ENCODE results near the gene SYT2. TPM values are rescaled to one million over a fixed set of nuclear protein-coding genes. Genes with fewer than 3 reads are reported as not detected.
"Not testable (repeated sequence)": the region's sequence is repeated elsewhere in the genome, so short reads cannot be mapped to it uniquely, and the experiment has no call there.

SYT2 gene
- total RNA-seq, 4 donors from 2014 or later = under 0.01 TPM; not detected in 3

- WGBS, 2 donors = 77 to 79% methylated on average over 6 of the region's 6 CpGs
- TF ChIP-seq POLR2A (IDR thresholded peaks at IDR 0.05) = no peak
- no peak for TF ChIP-seq EP300 (IDR thresholded peaks at IDR 0.05)
- TF ChIP-seq, protein P1, sequence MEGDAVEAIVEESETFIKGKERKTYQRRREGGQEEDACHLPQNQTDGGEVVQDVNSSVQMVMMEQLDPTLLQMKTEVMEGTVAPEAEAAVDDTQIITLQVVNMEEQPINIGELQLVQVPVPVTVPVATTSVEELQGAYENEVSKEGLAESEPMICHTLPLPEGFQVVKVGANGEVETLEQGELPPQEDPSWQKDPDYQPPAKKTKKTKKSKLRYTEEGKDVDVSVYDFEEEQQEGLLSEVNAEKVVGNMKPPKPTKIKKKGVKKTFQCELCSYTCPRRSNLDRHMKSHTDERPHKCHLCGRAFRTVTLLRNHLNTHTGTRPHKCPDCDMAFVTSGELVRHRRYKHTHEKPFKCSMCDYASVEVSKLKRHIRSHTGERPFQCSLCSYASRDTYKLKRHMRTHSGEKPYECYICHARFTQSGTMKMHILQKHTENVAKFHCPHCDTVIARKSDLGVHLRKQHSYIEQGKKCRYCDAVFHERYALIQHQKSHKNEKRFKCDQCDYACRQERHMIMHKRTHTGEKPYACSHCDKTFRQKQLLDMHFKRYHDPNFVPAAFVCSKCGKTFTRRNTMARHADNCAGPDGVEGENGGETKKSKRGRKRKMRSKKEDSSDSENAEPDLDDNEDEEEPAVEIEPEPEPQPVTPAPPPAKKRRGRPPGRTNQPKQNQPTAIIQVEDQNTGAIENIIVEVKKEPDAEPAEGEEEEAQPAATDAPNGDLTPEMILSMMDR (IDR thresholded peaks at IDR 0.05) = no peak
- no peak for DNase-seq (ENCODE audit: low spot score in 2 of 2)
These were observed 79.7 kb downstream of the SYT2 start for GRCh38 chr1:202630541-202630940.

GRCh38 chr1:202630096-202630495 is 80.2 kb downstream of the SYT2 start:
- H3K27ac ChIP-seq; H3K4me3 ChIP-seq; H3K9me3 ChIP-seq; DNase-seq (ENCODE audit: low spot score in 2 of 2); H3K4me1 ChIP-seq; H3K36me3 ChIP-seq: not testable (repeated sequence)
- peaks cover 0 to 25% of the 10 kb centered on the region in 2 donors for H3K27me3 ChIP-seq
- WGBS, 2 donors = 77 to 79% methylated on average over 6 of the region's 6 CpGs

More at GRCh38 chr1:202630541-202630940, 79.7 kb downstream of the SYT2 start:
- no peaks in the 10 kb centered on the region for H3K9me3 ChIP-seq
- peaks cover 0 to 5% (median under 1%) of the 10 kb centered on the region in 4 donors for H3K4me1 ChIP-seq
- peaks cover 0 to 29% of the 10 kb centered on the region in 2 donors for H3K27me3 ChIP-seq
- H3K4me3 ChIP-seq = no peak overlapping the region
- H3K27ac ChIP-seq = no peak overlapping the region
- no peaks in the 10 kb centered on the region for H3K36me3 ChIP-seq

- not testable (repeated sequence) for H3K4me3 ChIP-seq; H3K36me3 ChIP-seq; H3K4me1 ChIP-seq; H3K27ac ChIP-seq; DNase-seq (ENCODE audit: low spot score in 2 of 2); H3K9me3 ChIP-seq
- TF ChIP-seq EP300 (IDR thresholded peaks at IDR 0.05) = peak in 1 of 2 donors; percentile 16
- H3K27me3 ChIP-seq = peaks cover 0 to 24% of the 10 kb centered on the region in 2 donors
- 57% methylated on average over 1 to 2 of the region's 2 CpGs for WGBS, 2 donors
These were observed 80.9 kb downstream of the SYT2 start for GRCh38 chr1:202629257-202629811.

DNA sequence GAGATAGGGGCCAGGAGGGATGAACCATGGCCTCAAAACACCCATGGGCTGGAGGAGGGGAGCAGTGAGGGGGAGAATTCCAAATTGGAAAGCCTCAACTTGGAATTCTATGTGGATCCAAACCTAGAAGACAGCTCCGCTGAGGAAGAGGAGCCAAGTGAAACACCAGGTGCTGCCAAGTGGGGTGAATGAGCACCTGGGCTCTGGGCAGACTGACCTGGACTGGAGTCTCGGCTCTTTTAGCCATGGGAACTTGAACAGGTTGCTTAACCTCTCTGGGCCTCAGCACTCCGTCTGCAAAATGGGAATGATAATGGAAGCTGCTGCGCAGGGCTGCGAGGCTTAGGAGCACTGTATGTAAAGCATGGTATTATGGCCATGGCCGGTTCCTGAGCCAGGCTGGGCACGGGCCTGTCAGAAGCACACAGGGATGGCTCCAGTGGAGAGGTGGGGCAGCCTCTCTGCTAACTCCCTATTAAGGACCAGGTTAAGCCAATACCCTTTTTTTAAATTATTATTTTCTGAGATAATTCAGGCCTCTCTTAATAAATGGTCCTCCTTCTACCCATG is 81.5 kb downstream of the SYT2 start:
- no peaks in the 10 kb centered on the region for H3K36me3 ChIP-seq
- peaks cover 0 to 24% of the 10 kb centered on the region in 2 donors for H3K27me3 ChIP-seq
- no peak for TF ChIP-seq POLR2A (IDR thresholded peaks at IDR 0.05)
- TF ChIP-seq EP300 (IDR thresholded peaks at IDR 0.05) = no peak
- TF ChIP-seq, protein P1 (IDR thresholded peaks at IDR 0.05) = no peak
- 89 to 91% methylated on average over 7 of the region's 7 CpGs for WGBS, 2 donors
- peaks cover 0 to 8% (median 3%) of the 10 kb centered on the region in 4 donors for H3K4me1 ChIP-seq
- no peaks in the 10 kb centered on the region for H3K9me3 ChIP-seq
- H3K27ac ChIP-seq = no peak overlapping the region
- H3K4me3 ChIP-seq = no peak overlapping the region
- DNase-seq (ENCODE audit: low spot score in 2 of 2) = no peak

GRCh38 chr1:202627841-202628565 is 82.3 kb downstream of the SYT2 start:
- TF ChIP-seq POLR2A (IDR thresholded peaks at IDR 0.05) (no peak), EP300 (IDR thresholded peaks at IDR 0.05) (no peak)
- TF ChIP-seq, protein P1 (IDR thresholded peaks at IDR 0.05) = no peak
- H3K4me3 ChIP-seq = no peak overlapping the region
- no peaks in the 10 kb centered on the region for H3K9me3 ChIP-seq
- WGBS, 2 donors = 81 to 89% methylated on average over 10 to 11 of the region's 13 CpGs
- no peak overlapping the region for H3K27ac ChIP-seq
- H3K4me1 ChIP-seq = peaks cover 0 to 15% (median 3%) of the 10 kb centered on the region in 4 donors
- H3K27me3 ChIP-seq = peaks cover 0 to 24% of the 10 kb centered on the region in 2 donors
- no peak for DNase-seq (ENCODE audit: low spot score in 2 of 2)
- no peaks in the 10 kb centered on the region for H3K36me3 ChIP-seq

DNA sequence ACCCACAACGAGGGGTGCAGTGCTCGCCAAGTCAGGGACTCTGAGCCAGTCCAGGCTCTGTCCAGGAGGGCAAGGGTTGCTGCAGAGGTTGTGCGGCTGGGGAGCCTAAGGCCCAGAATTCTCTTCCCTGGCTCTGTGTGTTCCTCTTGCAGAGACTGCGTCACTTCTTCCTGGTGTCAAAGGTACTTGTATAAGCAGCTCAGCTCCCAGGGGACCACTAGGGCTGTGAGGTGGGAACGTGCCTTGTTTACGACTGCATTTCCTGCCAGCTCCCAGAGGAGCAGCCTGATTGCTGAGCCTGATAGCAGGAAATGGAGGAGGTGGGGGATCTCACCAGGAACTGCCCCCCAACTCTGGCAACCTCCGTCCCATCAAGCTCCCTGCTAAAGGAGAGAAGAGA is 83.2 kb downstream of the SYT2 start:
- 48 to 59% methylated on average over 7 of the region's 7 CpGs for WGBS, 2 donors
- not testable (repeated sequence) for H3K9me3 ChIP-seq; H3K27ac ChIP-seq; H3K36me3 ChIP-seq; H3K4me3 ChIP-seq; DNase-seq (ENCODE audit: low spot score in 2 of 2)
- Histone ChIP-seq H3K27me3 (peaks cover 0 to 24% of the 10 kb centered on the region in 2 donors), H3K4me1 (peaks cover 0 to 17% (median 3%) of the 10 kb centered on the region in 4 donors)
